Prostate gland (tissue), 2 donors: Measurements from ENCODE around the gene PTPRD.

Experiments
- CTCF ChIP-seq, 4 experiments: fragments of 200-600 bp in 2 of 4; fragments of 450-650 bp in 2 of 4; sonication (generic) in 2 of 4; IDR thresholded peaks; 1 replicate in 3 of 4; 2 replicates in 1 of 4; pipeline ENCODE4 v1.5.1; 2016 to 2019; ENCODE audit warnings: antibody characterized with exemption in 4 of 4, mild to moderate bottlenecking in 2 of 4, moderate library complexity in 2 of 4
- POLR2A ChIP-seq: fragments of 450-650 bp; IDR thresholded peaks from one replicate; pipeline ENCODE4 v1.6.1; 2016; ENCODE audit warnings: antibody characterized with exemption, mild to moderate bottlenecking
- POLR2AphosphoS5 ChIP-seq: sonication (generic); formaldehyde crosslinking; IDR thresholded peaks from one replicate; pipeline ENCODE4 v1.6.1; 2017; ENCODE audit warnings: antibody characterized with exemption

- TF ChIP-seq POLR2A (no peak), POLR2AphosphoS5 (no peak), CTCF (IDR thresholded peaks at IDR 0.05) (no peak)
Measured at GRCh38 chr9:9412241-9412640, 1200.6 kb downstream of the PTPRD start.
